Kidney capillary endothelial cell (primary cell): ENCODE data around the gene IGFL1.
"Not testable (repeated sequence)": the region's sequence is repeated elsewhere in the genome, so short reads cannot be mapped to it uniquely, and the experiment has no call there.

Source experiments
- DNase-seq: peaks from one replicate; pipeline ENCODE4 v3.0.0-alpha.2; 2018; ENCODE audit warnings: low spot score

The IGFL1 gene

DNA sequence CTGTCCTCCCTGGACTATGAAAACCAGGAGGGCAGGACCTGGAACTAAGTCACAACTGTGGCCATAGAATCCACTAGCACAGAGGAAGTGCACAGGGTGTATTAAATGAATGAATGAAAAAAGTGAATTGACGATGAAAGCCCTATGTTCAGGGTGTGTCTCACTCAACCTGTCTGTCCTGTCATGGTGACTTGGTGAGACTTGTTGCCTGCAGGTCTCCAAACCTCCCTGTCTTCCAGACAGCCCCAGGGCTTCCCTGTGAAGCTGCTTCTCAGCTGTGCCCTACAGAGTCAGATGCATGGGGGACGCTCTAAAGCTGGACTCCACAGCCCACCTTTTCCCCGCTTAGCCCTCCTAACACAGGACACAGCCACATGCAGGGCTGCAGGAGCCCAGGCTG is 4.8 kb upstream of the IGFL1 start:
- DNase-seq, result no peak

DNA sequence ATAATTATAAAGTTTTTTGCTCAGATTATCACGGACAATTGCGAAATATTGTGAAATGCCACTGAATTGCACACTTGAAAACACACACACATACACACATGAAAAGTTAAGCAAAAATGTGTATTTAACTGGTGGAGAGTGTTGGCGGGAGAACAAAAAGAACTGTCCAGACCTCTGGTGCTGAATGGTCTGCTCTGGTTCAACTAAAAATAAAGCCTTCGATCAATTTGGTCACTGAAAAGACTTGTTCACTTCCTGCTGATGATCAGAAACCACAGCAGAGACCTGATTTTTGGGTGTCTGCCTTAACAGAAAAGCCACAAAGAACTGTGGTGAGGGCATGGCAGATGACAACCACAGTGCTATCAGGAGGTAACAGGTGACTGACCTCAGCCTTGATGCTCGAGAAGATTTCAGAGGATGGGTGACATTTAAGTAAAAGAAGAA is 4.0 kb upstream of the IGFL1 start:
- no peak for DNase-seq

DNA sequence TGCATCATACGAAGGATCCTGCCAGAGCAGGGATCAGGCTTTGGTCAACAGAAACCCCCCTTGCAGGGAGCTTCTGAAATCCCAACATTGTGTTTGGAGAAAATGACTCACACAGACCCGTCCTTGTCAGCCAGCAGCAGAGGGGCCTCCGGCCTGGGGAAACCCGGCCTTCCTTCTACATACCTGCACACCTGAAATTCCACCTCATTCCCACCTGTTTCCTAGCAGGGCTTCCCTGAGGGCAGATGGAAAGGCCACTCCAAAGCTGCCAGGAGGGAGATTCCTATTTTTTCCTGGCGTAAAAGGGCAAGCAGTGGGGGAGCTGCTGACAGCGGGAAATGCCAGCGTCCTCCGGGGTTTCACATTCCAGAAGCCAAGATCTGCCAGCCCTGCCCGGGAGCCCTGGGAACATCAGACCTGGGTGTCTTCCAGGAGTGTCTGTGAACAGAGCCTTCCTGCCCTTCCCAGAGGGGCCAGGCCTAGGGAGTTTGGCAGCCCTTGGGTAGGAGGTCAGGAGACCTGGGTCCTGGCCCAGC is 3.0 kb upstream of the IGFL1 start:
- DNase-seq, result no peak

DNA sequence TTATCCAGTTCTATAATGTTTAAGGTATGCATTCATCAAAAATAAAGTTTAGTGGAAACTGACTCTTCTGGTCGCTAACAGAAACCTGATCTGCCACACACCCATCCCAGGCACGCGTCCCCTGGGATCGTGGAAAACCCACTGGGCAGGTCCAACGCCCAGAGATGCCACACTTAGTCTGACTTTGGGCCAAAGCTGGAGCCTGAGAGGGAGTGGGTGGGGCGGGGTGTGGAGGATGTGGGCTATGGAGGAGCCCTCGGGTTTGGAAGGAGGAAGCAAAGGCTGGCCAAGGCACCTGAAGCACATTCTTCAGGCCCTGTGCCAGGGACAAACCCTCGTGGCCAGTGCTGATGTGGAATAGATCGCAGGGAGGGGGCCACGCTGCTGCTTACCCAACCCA is 2.5 kb downstream of the IGFL1 start:
- no peak for DNase-seq

DNA sequence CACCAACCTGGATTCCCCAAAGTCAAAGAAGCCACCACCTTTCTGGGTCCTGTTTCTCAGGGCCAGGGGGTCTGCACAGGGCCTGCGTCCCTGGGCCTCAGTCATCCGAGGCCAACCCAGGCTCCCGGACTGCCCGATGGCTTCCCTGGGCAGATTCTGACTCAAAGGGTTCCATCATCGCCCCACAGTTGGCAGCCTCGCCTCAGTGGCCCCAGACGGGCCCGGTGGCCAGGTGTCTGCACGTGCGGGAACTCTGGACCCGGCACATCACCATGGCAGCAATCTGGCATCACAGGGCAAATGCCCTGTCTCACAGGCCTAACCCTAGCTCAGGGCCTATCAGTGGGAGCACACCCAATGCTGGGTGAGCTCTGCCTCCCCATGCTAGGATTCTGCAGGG is 2.9 kb downstream of the IGFL1 start:
- DNase-seq, result no peak

DNA sequence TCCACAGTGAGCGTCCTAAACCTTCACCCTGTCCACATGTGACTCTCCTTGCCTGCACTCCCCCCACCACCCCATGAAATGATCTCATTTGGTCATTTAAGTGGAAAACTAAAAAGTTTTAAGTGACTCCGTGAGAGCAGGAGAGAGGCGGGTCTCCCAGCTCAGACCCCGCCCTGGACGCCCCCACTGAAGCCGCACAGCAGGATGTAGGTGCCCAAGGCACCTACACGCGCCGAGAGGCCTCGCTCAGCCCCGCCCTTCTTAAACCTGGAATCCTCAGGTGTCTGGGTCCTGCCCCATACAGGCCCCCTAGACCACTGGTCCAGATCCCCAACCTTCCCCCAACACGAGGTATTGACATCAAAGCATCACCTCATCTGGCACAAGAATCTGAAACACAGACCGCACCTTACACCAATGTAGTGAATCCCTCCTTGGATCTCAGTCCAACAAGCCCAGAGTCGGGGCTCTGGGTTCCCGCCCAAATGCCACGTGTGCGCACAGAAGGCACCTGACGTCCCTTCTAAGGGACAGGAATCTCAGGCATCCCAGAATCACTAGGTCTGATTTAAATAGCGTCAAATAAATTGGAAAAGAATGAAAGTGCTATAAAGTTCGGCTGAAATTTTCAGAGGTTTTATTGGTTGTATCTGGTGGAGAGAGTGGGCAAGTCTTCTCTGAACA is 3.5 kb downstream of the IGFL1 start:
- DNase-seq, result no peak

DNA sequence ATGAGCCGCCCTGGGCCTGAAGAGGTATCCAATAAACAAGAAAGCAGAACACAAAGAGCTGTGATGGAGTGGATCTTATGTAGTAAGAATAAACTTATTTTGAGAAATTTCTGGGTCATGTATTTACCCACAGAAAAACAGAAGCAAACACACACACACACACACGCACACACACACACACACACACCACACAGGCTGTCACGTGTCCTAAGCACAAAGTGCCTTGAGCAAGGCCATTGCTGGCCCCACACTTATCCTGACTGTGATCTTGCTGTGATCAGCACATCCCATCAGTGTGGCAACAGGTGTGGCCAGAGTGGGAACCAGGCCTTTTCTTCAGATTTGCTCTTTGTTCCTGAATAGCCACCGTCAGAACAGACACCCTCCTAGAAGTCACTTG is 4.3 kb downstream of the IGFL1 start:
- DNase-seq, result not testable (repeated sequence)

DNA sequence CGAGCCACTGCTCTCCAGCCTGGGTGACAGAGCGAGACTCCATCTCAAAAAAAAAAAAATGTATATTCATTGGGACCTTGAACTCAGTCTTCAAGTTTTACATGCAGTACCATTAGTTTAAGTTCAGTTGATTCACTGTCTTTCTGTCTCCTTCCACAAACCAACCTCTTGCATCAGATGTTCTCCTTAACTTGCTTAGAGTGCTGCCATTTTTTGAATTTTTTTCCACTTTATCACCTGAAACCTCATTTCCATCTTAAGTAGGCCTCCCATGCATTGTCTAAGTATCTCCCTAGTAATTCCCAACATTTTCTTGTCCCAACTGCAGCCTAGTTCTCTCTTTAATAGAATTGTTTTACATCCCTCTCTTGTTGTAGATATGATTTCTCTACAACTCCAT is 8.6 kb downstream of the IGFL1 start:
- not testable (repeated sequence) for DNase-seq

DNA sequence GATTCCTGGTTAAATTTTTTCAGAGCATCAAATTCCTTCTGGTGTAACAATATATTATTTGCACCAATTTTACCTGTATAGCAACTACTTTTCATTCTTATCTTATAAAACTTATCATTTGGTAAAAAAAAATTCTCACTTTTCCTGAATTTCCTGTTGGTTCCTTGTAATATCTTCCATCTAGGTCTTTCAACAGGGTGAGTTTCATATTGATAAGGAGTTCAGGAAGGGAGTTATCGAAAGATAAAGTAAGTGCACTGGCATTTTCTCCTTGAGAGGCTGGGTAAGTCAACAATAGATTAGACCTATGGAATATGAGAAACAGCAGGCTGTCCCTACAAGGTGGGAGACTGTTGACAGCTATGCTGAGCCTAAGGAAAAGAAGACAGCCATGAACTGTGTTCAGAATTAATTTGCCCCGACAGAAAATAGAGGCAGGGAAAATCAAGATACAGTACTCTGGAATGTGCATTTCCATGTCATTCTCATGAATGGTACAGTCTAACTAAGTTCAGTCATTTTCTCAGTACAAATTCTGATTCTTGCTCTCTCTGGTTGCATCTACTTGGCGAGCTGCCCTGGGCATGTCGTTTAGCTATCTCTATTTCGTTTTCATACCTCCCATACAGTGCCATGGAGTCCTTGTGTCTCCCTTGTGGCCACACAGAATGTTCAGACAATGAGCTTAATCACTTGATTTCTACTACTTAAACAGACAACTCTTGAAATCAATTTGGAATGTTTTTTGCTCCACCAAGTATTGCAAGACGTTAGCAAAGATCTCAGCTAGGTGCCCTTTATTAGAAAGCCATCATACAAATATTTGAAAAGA is 9.9 kb downstream of the IGFL1 start:
- no peak for DNase-seq

DNA sequence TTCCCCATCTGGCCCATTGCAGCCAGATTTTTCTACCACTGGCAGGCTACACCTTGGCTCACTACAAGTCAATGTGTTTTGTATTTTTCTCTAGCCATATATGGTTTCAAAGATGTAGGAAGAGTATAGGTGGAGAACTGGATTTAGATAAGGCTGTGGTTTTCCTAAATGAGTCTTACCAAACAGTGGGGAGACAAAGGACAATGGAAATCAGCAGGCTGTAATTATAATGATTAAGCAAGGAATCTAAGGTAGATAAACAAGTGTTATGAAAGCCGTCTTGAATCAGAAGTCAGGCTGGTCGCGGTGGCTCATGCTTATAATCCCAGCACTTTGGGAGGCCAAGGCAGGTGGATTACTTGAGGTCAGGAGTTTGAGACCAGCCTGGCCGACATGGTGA is 11.2 kb downstream of the IGFL1 start:
- DNase-seq, result no peak

DNA sequence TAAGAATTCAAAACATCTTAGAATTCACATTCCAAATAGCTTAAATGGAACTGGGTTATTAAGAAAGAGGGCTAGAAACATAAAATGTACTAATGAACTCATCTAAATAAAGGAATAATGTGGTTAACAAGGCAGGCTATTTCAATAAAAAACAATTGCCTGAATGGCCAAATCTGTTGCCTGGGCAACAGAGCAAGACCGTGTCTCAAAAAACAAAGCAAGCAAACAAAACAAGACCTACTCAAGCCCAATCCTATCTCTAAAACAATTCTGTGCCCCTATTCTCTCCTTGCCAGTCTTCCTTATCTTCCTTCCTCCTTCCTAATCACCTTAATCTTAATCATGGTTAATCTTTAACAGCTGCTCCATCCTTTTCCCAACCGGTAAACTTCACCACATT is 12.1 kb downstream of the IGFL1 start:
- no peak for DNase-seq

DNA sequence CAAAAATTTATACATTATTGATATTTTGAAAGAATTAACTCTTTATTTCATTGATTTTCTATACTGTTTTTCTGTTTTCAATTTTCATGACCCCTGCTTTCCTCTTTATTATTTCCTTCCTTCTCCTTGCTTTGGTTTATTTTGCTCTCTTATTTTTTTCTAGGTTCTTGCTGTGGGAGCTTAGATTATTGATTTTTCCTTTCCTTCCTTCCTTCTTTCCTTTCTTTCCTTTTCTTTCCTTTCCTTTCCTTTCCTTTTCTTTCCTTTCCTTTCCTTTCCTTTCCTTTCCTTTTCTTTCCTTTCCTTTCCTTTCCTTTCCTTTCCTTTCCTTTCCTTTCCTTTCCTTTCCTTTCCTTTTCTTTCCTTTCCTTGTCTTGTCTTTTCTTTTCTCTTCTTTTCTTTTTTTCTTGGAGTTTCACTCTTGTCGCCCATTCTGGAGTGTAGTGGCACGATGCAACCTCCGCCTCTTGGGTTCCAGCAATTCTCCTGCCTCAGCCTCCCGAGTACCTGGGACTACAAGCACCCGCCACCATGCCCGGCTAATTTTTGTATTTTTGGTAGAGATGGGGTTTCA is 13.6 kb downstream of the IGFL1 start:
- DNase-seq, result not testable (repeated sequence)

DNA sequence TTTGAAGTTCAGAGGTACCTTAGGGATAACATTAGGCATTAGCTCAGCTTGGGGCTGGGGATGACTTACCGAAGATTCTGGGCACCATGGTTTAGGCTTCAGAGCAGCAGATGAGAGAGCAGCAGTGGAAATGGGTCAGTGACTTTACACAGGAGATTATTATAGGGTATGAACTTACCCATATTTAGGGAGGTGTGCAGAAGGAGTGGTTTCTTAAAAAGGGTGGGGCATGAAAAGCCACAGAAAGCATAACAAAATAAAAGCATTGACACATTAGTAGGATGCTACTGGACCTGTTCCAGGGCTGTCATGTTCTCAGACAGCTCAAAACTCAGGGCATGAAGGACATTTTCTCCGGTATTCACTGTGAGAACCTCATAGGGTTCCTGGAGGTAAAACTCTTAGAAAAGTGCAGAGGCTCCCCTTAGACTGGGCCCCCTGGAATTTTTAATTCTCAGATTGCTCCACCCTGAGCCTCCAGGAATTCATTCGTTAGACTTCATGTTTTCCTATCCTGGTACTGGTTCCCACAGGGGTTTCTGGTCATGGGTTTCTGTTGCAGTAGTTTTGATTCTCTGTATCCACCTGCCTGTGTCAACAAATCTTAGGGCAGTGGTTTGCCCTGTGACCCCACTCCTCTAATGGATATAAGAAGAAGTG is 20.7 kb downstream of the IGFL1 start:
- DNase-seq, result no peak

DNA sequence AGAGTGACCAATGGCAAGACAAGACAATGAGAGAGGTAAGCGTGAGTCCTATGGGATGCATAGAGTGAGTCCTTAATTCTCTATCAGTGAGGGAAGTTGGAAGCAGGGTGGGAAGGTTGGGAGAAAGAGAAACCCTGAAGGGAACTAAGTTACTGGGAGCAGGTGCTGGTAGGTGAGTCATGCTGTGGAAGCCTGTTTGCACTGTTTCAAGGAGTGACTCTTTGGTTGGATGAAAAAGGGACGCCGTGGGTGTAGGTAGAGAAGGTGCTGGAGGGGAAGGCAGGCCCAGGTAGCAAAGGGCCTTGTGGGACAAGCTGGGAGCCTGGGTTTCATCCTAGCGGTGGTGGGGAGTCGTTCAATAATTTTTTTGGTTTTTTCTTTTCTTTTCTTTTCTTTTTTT is 21.9 kb downstream of the IGFL1 start:
- DNase-seq, result no peak

DNA sequence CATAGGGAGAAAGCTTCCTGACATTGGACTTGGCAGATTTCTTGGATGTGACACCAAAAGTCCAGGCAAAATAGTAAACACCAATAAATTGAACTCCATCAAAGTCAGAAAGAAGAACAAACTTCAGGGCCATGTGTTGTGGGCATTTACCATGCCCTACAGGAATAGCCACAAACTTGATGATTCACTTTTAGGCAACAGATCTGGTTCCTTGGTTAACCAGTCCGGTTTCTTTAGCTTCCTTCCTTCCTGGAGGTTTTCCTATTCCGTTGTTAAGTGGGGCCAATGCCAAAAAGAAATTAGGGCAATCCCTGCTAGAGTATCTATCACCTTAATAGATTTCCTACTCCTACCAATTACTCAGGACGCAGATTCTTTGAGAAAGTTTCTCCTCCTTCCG is 25.2 kb downstream of the IGFL1 start:
- DNase-seq, result no peak

DNA sequence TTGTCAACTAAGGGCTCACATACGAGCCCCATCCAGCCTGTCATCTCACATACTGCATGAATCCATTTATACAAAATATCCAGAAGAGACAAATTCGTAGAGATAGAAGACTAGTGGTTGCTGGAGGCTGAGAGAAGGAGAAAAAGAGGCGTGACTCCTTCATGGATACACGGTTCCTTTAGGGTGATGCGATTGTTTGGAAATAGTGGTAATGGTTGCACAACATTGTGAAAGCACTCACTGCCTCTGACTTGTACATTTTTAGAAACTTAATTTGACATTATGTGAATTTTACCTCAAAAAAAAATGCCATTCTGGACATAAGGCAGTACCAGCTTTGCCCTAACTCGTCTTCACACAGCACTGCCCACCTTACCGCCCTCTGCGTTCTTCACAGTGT is 27.3 kb downstream of the IGFL1 start:
- no peak for DNase-seq

DNA sequence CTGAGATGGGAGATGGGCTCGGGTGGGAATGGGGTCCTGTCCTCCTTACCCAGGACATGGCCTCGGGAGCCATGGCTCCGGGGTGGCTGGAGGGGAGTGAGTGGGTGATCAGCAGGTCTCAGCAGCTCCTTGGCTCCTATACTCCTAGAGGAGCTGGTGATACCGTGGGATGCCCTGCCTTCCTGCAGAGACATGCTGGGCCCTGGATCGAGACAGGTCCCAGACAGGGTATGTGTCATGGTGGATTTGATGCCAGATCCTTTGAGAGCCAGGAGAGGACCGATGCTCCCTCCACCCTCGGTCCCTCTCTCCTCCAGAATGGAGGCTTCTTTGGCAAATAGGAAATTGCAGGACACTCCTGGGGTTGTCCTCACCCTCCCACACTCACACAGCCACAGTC is 32.0 kb downstream of the IGFL1 start:
- not testable (repeated sequence) for DNase-seq

DNA sequence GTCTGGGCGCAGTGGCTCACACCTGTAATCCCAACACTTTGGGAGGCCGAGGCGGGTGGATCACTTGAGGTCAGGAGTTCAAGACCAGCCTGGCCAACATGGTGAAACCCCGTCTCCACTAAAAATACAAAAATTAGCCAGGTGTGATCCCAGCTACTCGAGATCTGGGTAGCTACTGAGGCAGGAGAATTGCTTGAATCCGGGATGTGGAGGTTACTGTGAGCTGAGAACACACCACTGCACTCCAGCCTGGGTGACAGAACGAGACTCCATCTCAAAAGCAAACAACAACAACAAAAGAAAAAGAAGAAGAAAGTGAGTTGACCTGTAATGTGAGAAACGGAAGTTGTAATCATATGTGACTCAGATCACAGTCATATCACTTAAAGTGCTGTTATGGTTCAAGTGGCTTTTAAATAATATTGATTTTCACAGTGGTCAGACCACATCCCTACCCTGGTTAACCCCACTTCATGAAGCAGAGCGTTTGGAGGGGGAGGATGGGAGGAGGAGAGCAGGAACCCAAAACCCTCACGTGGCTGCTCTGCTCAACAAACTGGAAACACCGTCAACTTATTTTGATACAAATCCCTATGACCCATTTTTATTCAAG is 33.2 kb downstream of the IGFL1 start:
- DNase-seq, result peak; percentile 37

DNA sequence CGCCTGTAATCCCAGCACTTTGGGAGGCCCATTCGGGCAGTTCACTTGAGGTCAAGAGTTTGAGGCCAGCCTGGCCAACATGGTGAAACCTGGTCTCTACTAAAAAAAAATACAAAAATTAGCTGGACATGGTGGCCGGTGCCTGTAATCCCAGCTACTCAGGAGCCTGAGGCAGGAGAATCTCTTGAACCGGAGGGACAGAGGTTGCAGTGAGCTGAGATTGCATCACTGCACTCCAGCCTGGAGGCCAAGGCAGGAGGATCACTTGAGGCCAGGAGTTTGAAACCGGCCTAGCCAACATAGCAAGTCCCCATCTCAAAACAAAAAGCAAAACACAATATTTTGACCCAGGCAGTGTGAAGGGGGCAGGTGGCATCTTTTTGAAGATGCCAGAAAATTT is 35.3 kb downstream of the IGFL1 start:
- not testable (repeated sequence) for DNase-seq

DNA sequence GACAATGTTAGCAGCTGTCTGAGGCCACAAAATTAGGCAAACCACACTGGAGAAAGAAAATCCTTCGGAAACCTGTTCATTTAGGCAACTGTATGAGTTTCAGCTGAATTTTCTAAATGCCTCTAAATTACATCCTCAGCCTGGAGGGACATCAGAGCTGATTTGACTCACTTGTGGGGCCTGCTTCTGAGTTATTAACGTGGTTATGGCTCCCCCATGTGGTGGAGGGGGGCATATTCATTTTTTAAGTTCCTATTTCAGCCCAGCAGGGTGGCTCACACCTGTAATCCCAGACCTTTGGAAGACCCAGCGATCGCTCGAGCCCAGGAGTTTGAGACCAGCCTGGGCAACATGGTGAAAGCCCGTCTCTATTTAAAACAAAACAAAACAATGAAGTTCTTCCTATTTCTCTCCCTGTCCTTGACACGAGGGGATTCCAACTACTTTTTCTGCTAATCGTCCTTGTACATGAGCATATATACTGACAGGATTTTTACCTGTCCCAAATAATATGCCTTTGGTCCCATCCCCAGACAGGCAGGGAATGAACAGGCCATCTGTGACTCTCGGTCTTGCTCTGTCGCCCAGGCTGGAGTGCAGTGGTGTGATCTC is 35.8 kb downstream of the IGFL1 start:
- peak; percentile 65 for DNase-seq

DNA sequence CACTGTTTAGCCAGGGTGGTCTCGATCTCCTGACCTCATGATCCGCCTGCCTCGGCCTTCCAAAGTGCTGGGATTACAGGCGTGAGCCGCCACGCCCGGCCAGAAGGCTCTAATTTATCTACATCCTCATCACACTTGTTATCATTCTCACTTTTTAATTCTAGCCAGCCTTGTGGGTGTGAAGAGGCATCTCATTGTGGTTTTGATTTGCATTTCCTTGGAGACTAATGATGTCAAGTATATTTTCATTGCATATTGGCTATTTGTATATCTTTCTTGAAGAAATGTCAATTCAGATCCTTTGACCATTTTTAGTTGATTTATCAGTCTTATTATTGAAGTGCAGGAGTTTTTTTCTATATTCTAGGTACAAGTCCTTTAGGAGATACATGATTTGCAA is 39.6 kb downstream of the IGFL1 start:
- DNase-seq, result no peak
